OCI-LY1 (cell line): Measurements from ENCODE around the gene PBX1.

ENCODE experiments used
- H2AFZ ChIP-seq: fragments of 200-600 bp; sonication (generic), shearing (Covaris generic); 2 replicates; pipeline ENCODE4 v1.6.0; 2014; ENCODE audit warnings: antibody characterized with exemption, mild to moderate bottlenecking, low read length
- H3F3A ChIP-seq: fragments of 200-600 bp; sonication (generic), shearing (Covaris generic); 2 replicates; pipeline ENCODE4 v1.6.0; 2014; ENCODE audit warnings: mild to moderate bottlenecking, antibody characterized with exemption, low read length, moderate library complexity; ENCODE audit not compliant: insufficient read depth
- H3K27ac ChIP-seq: fragments of 200-600 bp; sonication (generic); 2 replicates; pipeline ENCODE4 v1.5.1; 2014; ENCODE audit warnings: low read length, mixed run types, mild to moderate bottlenecking, low read depth; ENCODE audit not compliant: poor library complexity, severe bottlenecking
- H3K27me3 ChIP-seq: fragments of 200-600 bp; sonication (generic); 2 replicates; pipeline ENCODE4 v1.6.0; 2014; ENCODE audit warnings: antibody characterized with exemption, mild to moderate bottlenecking, low read length, moderate library complexity; ENCODE audit not compliant: insufficient read depth
- H3K36me3 ChIP-seq: fragments of 200-600 bp; sonication (generic); 2 replicates; pipeline ENCODE4 v1.6.1; 2014; ENCODE audit warnings: mild to moderate bottlenecking, antibody characterized with exemption, low read length, moderate library complexity, mixed read lengths; ENCODE audit not compliant: insufficient read depth
- H3K4me1 ChIP-seq: fragments of 200-600 bp; sonication (generic); 2 replicates; pipeline ENCODE4 v1.5.1; 2014; ENCODE audit warnings: mild to moderate bottlenecking, low read length, moderate library complexity; ENCODE audit not compliant: insufficient read depth, severe bottlenecking
- H3K4me2 ChIP-seq: fragments of 200-600 bp; sonication (generic), shearing (Covaris generic); 2 replicates; pipeline ENCODE4 v1.6.1; 2014; ENCODE audit warnings: low read length
- H3K4me3 ChIP-seq: fragments of 200-600 bp; sonication (generic); 2 replicates; pipeline ENCODE4 v1.5.1; 2014; ENCODE audit warnings: low read length, low read depth, mild to moderate bottlenecking, mixed read lengths; ENCODE audit not compliant: poor library complexity, severe bottlenecking
- H3K79me2 ChIP-seq: fragments of 200-600 bp; shearing (Covaris generic); 2 replicates; pipeline ENCODE4 v1.6.1; 2016; ENCODE audit warnings: mixed run types, low read length, mixed read lengths; ENCODE audit not compliant: insufficient read depth
- H3K9ac ChIP-seq: fragments of 200-600 bp; sonication (generic), shearing (Covaris generic); 2 replicates; pipeline ENCODE4 v1.6.1; 2014; ENCODE audit warnings: mild to moderate bottlenecking, low read length, mixed read lengths
- H3K9me2 ChIP-seq: fragments of 200-600 bp; sonication (generic), shearing (Covaris generic); 2 replicates; pipeline ENCODE4 v1.6.1; 2014; ENCODE audit warnings: low read depth, mild to moderate bottlenecking, low read length, mixed read lengths
- H3K9me3 ChIP-seq: fragments of 200-600 bp; shearing (Covaris generic); 2 replicates; pipeline ENCODE4 v1.6.1; 2014; ENCODE audit warnings: low read length, mixed read lengths
- H4K20me1 ChIP-seq: fragments of 200-600 bp; sonication (generic), shearing (Covaris generic); 2 replicates; pipeline ENCODE4 v1.6.0; 2016; ENCODE audit warnings: mild to moderate bottlenecking, low read length; ENCODE audit not compliant: insufficient read depth
- EZH2 ChIP-seq: fragments of 200-600 bp; sonication (generic), shearing (Covaris generic); IDR thresholded peaks from 2 replicates; pipeline ENCODE4 v1.8.0; 2017; ENCODE audit warnings: borderline replicate concordance, mixed run types, mild to moderate bottlenecking, antibody characterized with exemption, low read length, moderate library complexity, mixed read lengths
- TF ChIP-seq, protein P1 (sequence below): fragments of 200-600 bp; sonication (generic), shearing (Covaris generic); IDR thresholded peaks from 2 replicates; pipeline ENCODE4 v1.5.1; 2017; ENCODE audit warnings: mild to moderate bottlenecking, antibody characterized with exemption, low read length, moderate library complexity, mixed read lengths

PBX1 gene

DNA sequence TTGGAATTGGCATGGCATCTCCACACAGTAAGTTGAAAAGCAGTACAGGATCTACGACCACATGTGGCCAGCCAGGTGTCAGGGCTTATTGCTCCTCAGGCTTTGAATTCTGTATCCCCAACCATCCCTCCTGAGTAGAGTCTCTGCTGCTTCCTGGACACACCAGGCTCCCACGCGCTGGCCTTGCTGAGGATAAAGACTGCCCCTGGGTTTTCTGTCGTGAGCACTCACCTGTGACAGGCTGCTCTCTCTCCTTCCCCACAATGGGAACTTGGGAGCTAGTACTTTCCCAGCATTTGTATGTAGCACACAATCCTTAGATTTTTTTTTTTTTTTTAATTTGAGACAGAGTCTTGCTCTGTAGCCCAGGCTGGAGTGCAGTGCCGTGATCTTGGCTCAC lies 33.6 kb downstream of the PBX1 start:
- no peaks in the 10 kb centered on the region for H3K9me3 ChIP-seq
- H3K36me3 ChIP-seq, result no peaks in the 10 kb centered on the region
- no peak overlapping the region for H3K27ac ChIP-seq
- H3K27me3 ChIP-seq, result no peaks in the 10 kb centered on the region
- H2AFZ ChIP-seq, result no peak overlapping the region
- H3K4me1 ChIP-seq, result no peaks in the 10 kb centered on the region
- no peaks in the 10 kb centered on the region for H3K79me2 ChIP-seq
- H3F3A ChIP-seq, result no peaks in the 10 kb centered on the region
- H3K9ac ChIP-seq, result no peak overlapping the region
- H4K20me1 ChIP-seq, result no peaks in the 10 kb centered on the region
- no peak overlapping the region for H3K4me2 ChIP-seq
- no peaks in the 10 kb centered on the region for H3K9me2 ChIP-seq
- TF ChIP-seq, protein P1, sequence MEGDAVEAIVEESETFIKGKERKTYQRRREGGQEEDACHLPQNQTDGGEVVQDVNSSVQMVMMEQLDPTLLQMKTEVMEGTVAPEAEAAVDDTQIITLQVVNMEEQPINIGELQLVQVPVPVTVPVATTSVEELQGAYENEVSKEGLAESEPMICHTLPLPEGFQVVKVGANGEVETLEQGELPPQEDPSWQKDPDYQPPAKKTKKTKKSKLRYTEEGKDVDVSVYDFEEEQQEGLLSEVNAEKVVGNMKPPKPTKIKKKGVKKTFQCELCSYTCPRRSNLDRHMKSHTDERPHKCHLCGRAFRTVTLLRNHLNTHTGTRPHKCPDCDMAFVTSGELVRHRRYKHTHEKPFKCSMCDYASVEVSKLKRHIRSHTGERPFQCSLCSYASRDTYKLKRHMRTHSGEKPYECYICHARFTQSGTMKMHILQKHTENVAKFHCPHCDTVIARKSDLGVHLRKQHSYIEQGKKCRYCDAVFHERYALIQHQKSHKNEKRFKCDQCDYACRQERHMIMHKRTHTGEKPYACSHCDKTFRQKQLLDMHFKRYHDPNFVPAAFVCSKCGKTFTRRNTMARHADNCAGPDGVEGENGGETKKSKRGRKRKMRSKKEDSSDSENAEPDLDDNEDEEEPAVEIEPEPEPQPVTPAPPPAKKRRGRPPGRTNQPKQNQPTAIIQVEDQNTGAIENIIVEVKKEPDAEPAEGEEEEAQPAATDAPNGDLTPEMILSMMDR, result no peak
- TF ChIP-seq EZH2, result no peak
- H3K4me3 ChIP-seq, result no peak overlapping the region

DNA sequence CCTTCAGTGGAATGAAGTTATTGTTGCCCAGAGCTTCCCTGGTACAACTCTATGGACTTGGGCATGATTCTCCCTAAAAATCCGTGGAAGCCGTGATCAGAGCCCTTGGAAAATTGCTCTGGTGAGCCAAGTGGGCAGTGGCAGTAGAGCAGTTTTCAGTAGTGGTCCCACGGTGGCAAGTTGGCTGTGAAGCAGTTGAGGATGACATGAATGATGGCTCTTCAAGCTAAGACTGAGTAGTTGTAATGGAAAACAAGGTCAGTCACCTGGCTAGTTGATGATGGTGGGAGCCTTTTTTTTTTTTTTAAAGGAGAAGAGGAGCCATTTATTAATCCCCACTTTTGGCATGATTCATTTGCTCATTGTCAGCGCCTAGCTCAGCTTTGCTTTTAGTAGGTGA lies 36.2 kb downstream of the PBX1 start:
- Histone ChIP-seq H3K27me3 (no peaks in the 10 kb centered on the region), H3K36me3 (no peaks in the 10 kb centered on the region), H3F3A (no peaks in the 10 kb centered on the region), H3K27ac (no peak overlapping the region), H3K4me1 (no peaks in the 10 kb centered on the region), H3K4me2 (no peak overlapping the region), H3K9me2 (no peaks in the 10 kb centered on the region), H4K20me1 (no peaks in the 10 kb centered on the region), H3K4me3 (no peak overlapping the region), H2AFZ (no peak overlapping the region), H3K9me3 (no peaks in the 10 kb centered on the region), H3K79me2 (no peaks in the 10 kb centered on the region), H3K9ac (no peak overlapping the region)
- no peak for TF ChIP-seq EZH2
- TF ChIP-seq, protein P1, result no peak

DNA sequence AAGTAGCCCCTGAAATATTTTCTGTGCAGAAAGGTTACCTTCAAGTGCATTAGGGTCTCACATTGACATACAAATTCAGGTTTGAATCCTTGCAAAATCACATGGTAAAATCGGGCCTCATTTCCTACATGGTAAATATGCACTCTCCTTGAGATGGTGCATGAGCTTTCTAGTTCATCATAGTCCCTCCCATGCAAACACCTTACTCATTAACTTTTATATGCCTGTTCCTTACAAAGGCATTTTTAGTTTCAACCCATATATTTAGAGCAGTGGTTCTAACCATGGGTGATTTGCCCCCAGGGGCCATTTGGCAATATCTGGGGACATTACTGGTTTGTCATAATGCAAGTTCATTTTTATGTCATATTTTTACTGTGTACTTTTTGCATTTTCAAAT lies 37.2 kb downstream of the PBX1 start:
- no peak overlapping the region for H3K4me3 ChIP-seq
- H4K20me1 ChIP-seq, result no peaks in the 10 kb centered on the region
- H3K4me2 ChIP-seq, result no peak overlapping the region
- H3K4me1 ChIP-seq, result no peaks in the 10 kb centered on the region
- no peaks in the 10 kb centered on the region for H3K9me2 ChIP-seq
- no peak overlapping the region for H3K27ac ChIP-seq
- H3K9me3 ChIP-seq, result no peaks in the 10 kb centered on the region
- H3K27me3 ChIP-seq, result no peaks in the 10 kb centered on the region
- H3K36me3 ChIP-seq, result no peaks in the 10 kb centered on the region
- H2AFZ ChIP-seq, result no peak overlapping the region
- H3K9ac ChIP-seq, result no peak overlapping the region
- H3K79me2 ChIP-seq, result no peaks in the 10 kb centered on the region
- H3F3A ChIP-seq, result no peaks in the 10 kb centered on the region
- TF ChIP-seq, protein P1, result no peak
- TF ChIP-seq EZH2, result no peak
